Osteocyte (in vitro differentiated cells): ENCODE measurements around the gene IMPACT. TPM values are rescaled to one million over a fixed set of nuclear protein-coding genes. Genes with fewer than 3 reads are reported as not detected.
A peak's percentile ranks its signal among the peaks of the same experiment; 100 is the strongest.

ENCODE experiments used
- DNase-seq: peaks from one replicate; pipeline ENCODE4 v3.0.0; 2021; ENCODE audit warnings: mixed read lengths; ENCODE audit not compliant: unreplicated experiment; ENCODE audit errors: extremely low spot score
- H3K27ac Mint-ChIP-seq: one replicate; pipeline ENCODE4 v1.8.0; 2021; ENCODE audit warnings: mild to moderate bottlenecking, mixed read lengths; ENCODE audit not compliant: unreplicated experiment
- H3K27me3 Mint-ChIP-seq: one replicate; pipeline ENCODE4 v1.8.0; 2021; ENCODE audit warnings: mixed read lengths; ENCODE audit not compliant: unreplicated experiment
- H3K36me3 Mint-ChIP-seq: one replicate; pipeline ENCODE4 v1.8.0; 2021; ENCODE audit warnings: mixed read lengths; ENCODE audit not compliant: unreplicated experiment
- H3K4me1 Mint-ChIP-seq: one replicate; pipeline ENCODE4 v1.8.0; 2021; ENCODE audit warnings: mixed read lengths; ENCODE audit not compliant: unreplicated experiment
- H3K4me3 Mint-ChIP-seq: one replicate; pipeline ENCODE4 v1.8.0; 2021; ENCODE audit warnings: mild to moderate bottlenecking, moderate library complexity, mixed read lengths; ENCODE audit not compliant: unreplicated experiment
- H3K9me3 Mint-ChIP-seq: one replicate; pipeline ENCODE4 v1.8.0; 2021; ENCODE audit warnings: mixed read lengths; ENCODE audit not compliant: unreplicated experiment
- CTCF ChIP-seq: fragments of 200-600 bp; sonication (generic); IDR thresholded peaks from 2 replicates; pipeline ENCODE4 v1.5.0; 2021; ENCODE audit warnings: antibody characterized with exemption, mild to moderate bottlenecking, moderate library complexity
- total RNA-seq: library from RNA; stranded (reverse); gene quantifications from 2 replicates; pipeline ENCODE4 v1.2.1, GENCODE V29; 2021

IMPACT gene
- total RNA-seq, 1 donor from 2014 or later: 53.0 TPM

GRCh38 chr18:24408496-24408895 is 18.0 kb upstream of the IMPACT start:
- Mint-ChIP-seq H3K4me3 (no peak overlapping the region), H3K9me3 (no peaks in the 10 kb centered on the region), H3K4me1 (no peaks in the 10 kb centered on the region), H3K36me3 (no peaks in the 10 kb centered on the region), H3K27me3 (peaks cover 48% of the 10 kb centered on the region), H3K27ac (no peak overlapping the region)
- TF ChIP-seq CTCF: no peak
- DNase-seq: no peak

GRCh38 chr18:24413148-24413547 is 13.3 kb upstream of the IMPACT start:
- Mint-ChIP-seq H3K4me3 (no peak overlapping the region), H3K27ac (no peak overlapping the region), H3K9me3 (no peaks in the 10 kb centered on the region), H3K4me1 (no peaks in the 10 kb centered on the region), H3K27me3 (peaks cover 37% of the 10 kb centered on the region), H3K36me3 (no peaks in the 10 kb centered on the region)
- DNase-seq: no peak
- peak; percentile 41 for TF ChIP-seq CTCF

GRCh38 chr18:24414349-24415003 is 12.0 kb upstream of the IMPACT start:
- Mint-ChIP-seq H3K27me3 (peaks cover 31% of the 10 kb centered on the region), H3K27ac (no peak overlapping the region), H3K4me1 (no peaks in the 10 kb centered on the region), H3K4me3 (no peak overlapping the region), H3K36me3 (no peaks in the 10 kb centered on the region), H3K9me3 (no peaks in the 10 kb centered on the region)
- no peak for DNase-seq
- TF ChIP-seq CTCF: no peak

GRCh38 chr18:24417480-24417879 is 9.0 kb upstream of the IMPACT start:
- Mint-ChIP-seq H3K36me3 (no peaks in the 10 kb centered on the region), H3K4me1 (no peaks in the 10 kb centered on the region), H3K4me3 (no peak overlapping the region), H3K27me3 (peaks cover 29% of the 10 kb centered on the region), H3K27ac (no peak overlapping the region), H3K9me3 (no peaks in the 10 kb centered on the region)
- no peak for TF ChIP-seq CTCF
- DNase-seq: no peak

GRCh38 chr18:24420551-24420950 is 5.9 kb upstream of the IMPACT start:
- Mint-ChIP-seq H3K36me3 (no peaks in the 10 kb centered on the region), H3K9me3 (peaks cover 2% of the 10 kb centered on the region), H3K4me1 (peaks cover 1% of the 10 kb centered on the region), H3K27me3 (peaks cover 34% of the 10 kb centered on the region), H3K27ac (no peak overlapping the region), H3K4me3 (no peak overlapping the region)
- no peak for DNase-seq
- no peak for TF ChIP-seq CTCF
